Stimulated activated naive CD8-positive, alpha-beta T cell treated with anti-CD3 and anti-CD28 coated beads, Interleukin-15, Interleukin-2, amounts not matched to agents 100 U/mL and 50 U/mL, for 24 hours (primary cell): ENCODE measurements around the gene CCDC107.

ENCODE experiments used
- ATAC-seq: fragments of 150-1000 bp; cut with Tn5 transposase; one replicate; pipeline ENCODE4 v1.10.0; 2021
- DNase-seq: peaks from one replicate; pipeline ENCODE4 v3.0.0; 2021

Gene CCDC107

GRCh38 chr9:35684921-35685320, 26.8 kb downstream of the CCDC107 start:
- no peak for ATAC-seq
- no peak for DNase-seq

GRCh38 chr9:35685506-35685905, 27.4 kb downstream of the CCDC107 start:
- DNase-seq = no peak
- ATAC-seq = no peak

GRCh38 chr9:35686222-35687203, 28.4 kb downstream of the CCDC107 start:
- DNase-seq = no peak
- ATAC-seq = no peak

- no peak for DNase-seq
- ATAC-seq = no peak
These were observed 29.2 kb downstream of the CCDC107 start for GRCh38 chr9:35687306-35687705.

GRCh38 chr9:35687972-35688557, 30.0 kb downstream of the CCDC107 start:
- DNase-seq (no peak), ATAC-seq (no peak)

- ATAC-seq = peak; percentile 82
- no peak for DNase-seq
These were observed 30.8 kb downstream of the CCDC107 start for GRCh38 chr9:35688558-35689541.

- ATAC-seq (no peak), DNase-seq (no peak)
These were observed 31.6 kb downstream of the CCDC107 start, which contains the start of gene TPM2 for GRCh38 chr9:35689542-35690293. Gene TPM2 (minus strand): TSS chr9:35689925. CDS start chr9:35689817, 108 bp downstream.

GRCh38 chr9:35690294-35690613, 32.2 kb downstream of the CCDC107 start:
- no peak for ATAC-seq
- no peak for DNase-seq

GRCh38 chr9:35690614-35691333, 32.7 kb downstream of the CCDC107 start:
- peak; percentile 62 for DNase-seq
- no peak for ATAC-seq

- ATAC-seq = no peak
- no peak for DNase-seq
These were observed 33.2 kb downstream of the CCDC107 start for GRCh38 chr9:35691334-35691650.

GRCh38 chr9:35691757-35692301, 33.7 kb downstream of the CCDC107 start:
- ATAC-seq = no peak
- no peak for DNase-seq

- no peak for ATAC-seq
These were observed 37.9 kb downstream of the CCDC107 start for GRCh38 chr9:35695943-35696401.

GRCh38 chr9:35696520-35697215, 38.6 kb downstream of the CCDC107 start:
- ATAC-seq (peak; percentile 86), DNase-seq (peak; percentile 70)

More at GRCh38 chr9:35695943-35696401, 37.9 kb downstream of the CCDC107 start:
- DNase-seq = no peak

- no peak for ATAC-seq
- no peak for DNase-seq
These were observed 39.4 kb downstream of the CCDC107 start for GRCh38 chr9:35697486-35697885.

- no peak for DNase-seq
- no peak for ATAC-seq
These were observed 40.1 kb downstream of the CCDC107 start for GRCh38 chr9:35698231-35698630.

GRCh38 chr9:35700031-35700430, 41.9 kb downstream of the CCDC107 start:
- no peak for DNase-seq
- ATAC-seq = no peak

- DNase-seq (no peak), ATAC-seq (no peak)
These were observed 42.9 kb downstream of the CCDC107 start for GRCh38 chr9:35700942-35701341.

- DNase-seq (no peak), ATAC-seq (no peak)
These were observed 44.6 kb downstream of the CCDC107 start for GRCh38 chr9:35702696-35703095.

GRCh38 chr9:35703906-35704672, 46.0 kb downstream of the CCDC107 start:
- no peak for ATAC-seq
- DNase-seq = no peak
